ENCODE measurements around the gene PDSS2. TPM values are rescaled to one million over a fixed set of nuclear protein-coding genes. Genes with fewer than 3 reads are reported as not detected.

PDSS2 gene
- total RNA-seq, 2 donors from 2014 or later = 6.2 to 10.9 TPM

GRCh38 chr6:107209406-107210305 is 249.7 kb downstream of the PDSS2 start:
- H3K4me3 ChIP-seq = no peak overlapping the region
- no peaks in the 10 kb centered on the region for H3K4me1 ChIP-seq
- no peaks in the 10 kb centered on the region for H3K27me3 ChIP-seq
- H3K27ac ChIP-seq = no peak overlapping the region
- DNase-seq (no peak), ATAC-seq (no peak)
- TF ChIP-seq POLR2A (IDR thresholded peaks at IDR 0.05) = no peak
- intact Hi-C loops (cut with DNase I) = no loop called here
- WGBS, 2 donors = 86 to 88% methylated on average over 8 of the region's 8 CpGs
- no peaks in the 10 kb centered on the region for H3K9me3 ChIP-seq
- no peaks in the 10 kb centered on the region for H3K36me3 ChIP-seq (replicated peaks in 1 of 2; ENCODE audit: insufficient read depth in 1 of 2, low read depth in 2 of 2)

GRCh38 chr6:107207251-107207873 is 252.0 kb downstream of the PDSS2 start:
- Histone ChIP-seq H3K27me3 (no peaks in the 10 kb centered on the region), H3K36me3 (replicated peaks in 1 of 2; ENCODE audit: insufficient read depth in 1 of 2, low read depth in 2 of 2) (no peaks in the 10 kb centered on the region), H3K4me1 (no peaks in the 10 kb centered on the region), H3K9me3 (no peaks in the 10 kb centered on the region), H3K27ac (no peak overlapping the region), H3K4me3 (no peak overlapping the region)
- DNase-seq (no peak), ATAC-seq (no peak)
- 91 to 97% methylated on average over 4 of the region's 4 CpGs for WGBS, 2 donors
- intact Hi-C loops (cut with DNase I) = no loop called here
- TF ChIP-seq POLR2A (IDR thresholded peaks at IDR 0.05) (no peak), CTCF (IDR thresholded peaks at IDR 0.05) (no peak)

GRCh38 chr6:107205058-107205998 is 254.0 kb downstream of the PDSS2 start:
- intact Hi-C loops (cut with DNase I) = no loop called here
- Histone ChIP-seq H3K27ac (no peak overlapping the region), H3K9me3 (no peaks in the 10 kb centered on the region), H3K4me3 (no peak overlapping the region), H3K4me1 (no peaks in the 10 kb centered on the region), H3K36me3 (replicated peaks in 1 of 2; ENCODE audit: insufficient read depth in 1 of 2, low read depth in 2 of 2) (no peaks in the 10 kb centered on the region), H3K27me3 (no peaks in the 10 kb centered on the region)
- DNase-seq = no peak
- WGBS, 2 donors = 95 to 96% methylated on average over 6 of the region's 6 CpGs
- no peak for ATAC-seq
- no peak for TF ChIP-seq POLR2A (IDR thresholded peaks at IDR 0.05)
- no peak for TF ChIP-seq CTCF (IDR thresholded peaks at IDR 0.05)

GRCh38 chr6:107202876-107203468 is 256.4 kb downstream of the PDSS2 start:
- no peak overlapping the region for H3K4me3 ChIP-seq
- ATAC-seq (no peak), DNase-seq (no peak)
- no peaks in the 10 kb centered on the region for H3K4me1 ChIP-seq
- TF ChIP-seq POLR2A (IDR thresholded peaks at IDR 0.05) (no peak), CTCF (IDR thresholded peaks at IDR 0.05) (no peak)
- H3K27ac ChIP-seq = no peak overlapping the region
- intact Hi-C loops (cut with DNase I) = no loop called here
- 67 to 78% methylated on average over 4 of the region's 4 CpGs for WGBS, 2 donors
- no peaks in the 10 kb centered on the region for H3K9me3 ChIP-seq
- no peaks in the 10 kb centered on the region for H3K36me3 ChIP-seq (replicated peaks in 1 of 2; ENCODE audit: insufficient read depth in 1 of 2, low read depth in 2 of 2)
- no peaks in the 10 kb centered on the region for H3K27me3 ChIP-seq

All from body of pancreas (tissue), 4 donors.